HEK293 (cell line): Measurements from ENCODE around the gene CDH10.

Source experiments
- CTCF ChIA-PET: fragments of 350-600 bp; formaldehyde crosslinking; extraction: SDS; loops from one replicate; lab custom pipeline; 2021; ENCODE audit warnings: antibody characterized with exemption; lab: Yijun Ruan, JAX
- POLR2A ChIA-PET: fragments of 300-600 bp; formaldehyde crosslinking; extraction: SDS; loops from one replicate; lab custom pipeline; 2020; ENCODE audit warnings: antibody characterized with exemption, inconsistent platforms; lab: Yijun Ruan, JAX
- H3K27ac ChIP-seq: fragments of 200-500 bp; sonication (Bioruptor generic); 2 replicates; pipeline ENCODE4 v1.5.1; 2014; ENCODE audit warnings: low read depth, low read length, control low read depth, inconsistent platforms; ENCODE audit errors: extremely low read depth
- H3K36me3 ChIP-seq, 2 experiments: fragments of 200-500 bp in 1 of 2; sonication (Bioruptor generic) in 1 of 2; 1 replicate in 1 of 2; 2 replicates in 1 of 2; pipeline ENCODE4 v1.5.1; 2014 to 2017; ENCODE audit warnings: inconsistent platforms in 2 of 2, low read length in 2 of 2; ENCODE audit not compliant: control insufficient read depth in 2 of 2, insufficient read depth in 1 of 2
- H3K4me1 ChIP-seq: fragments of 200-500 bp; sonication (Bioruptor generic); 2 replicates; pipeline ENCODE4 v1.5.1; 2014; ENCODE audit warnings: mild to moderate bottlenecking, low read length, inconsistent platforms; ENCODE audit not compliant: control insufficient read depth, insufficient read depth
- H3K4me3 ChIP-seq: 2 replicates; pipeline ENCODE4 v1.5.1; 2011; ENCODE audit warnings: low read depth, mild to moderate bottlenecking, control low read depth, low read length, moderate library complexity
- H3K9me3 ChIP-seq: fragments of 200-500 bp; sonication (Bioruptor generic); 2 replicates; pipeline ENCODE4 v1.5.1; 2014; ENCODE audit warnings: low read depth, low read length, inconsistent platforms; ENCODE audit not compliant: control insufficient read depth, insufficient read depth
- GFI1B ChIP-seq: fragments of 450-650 bp; formaldehyde crosslinking; IDR thresholded peaks from 2 replicates; pipeline ENCODE4 v1.5.1; 2016; ENCODE audit warnings: missing biosample characterization, missing genetic modification characterization
- HOXC10 ChIP-seq: sonication (generic); formaldehyde crosslinking; IDR thresholded peaks from 2 replicates; pipeline ENCODE4 v1.8.1; 2023; ENCODE audit warnings: mild to moderate bottlenecking, missing genetic modification reagents
- MEIS1 ChIP-seq: sonication (generic); formaldehyde crosslinking; IDR thresholded peaks from 2 replicates; pipeline ENCODE4 v1.8.1; 2022; ENCODE audit warnings: missing genetic modification reagents, mild to moderate bottlenecking, borderline replicate concordance
- OSR2 ChIP-seq: fragments of 450-650 bp; formaldehyde crosslinking; IDR thresholded peaks from 2 replicates; pipeline ENCODE4 v1.5.1; 2016; ENCODE audit warnings: missing biosample characterization, missing genetic modification characterization
- SP7 ChIP-seq: fragments of 450-650 bp; formaldehyde crosslinking; IDR thresholded peaks from 2 replicates; pipeline ENCODE4 v1.5.1; 2016; ENCODE audit warnings: missing biosample characterization, missing genetic modification characterization
- ZIC2 ChIP-seq: fragments of 450-650 bp; formaldehyde crosslinking; IDR thresholded peaks from 2 replicates; pipeline ENCODE4 v1.5.1; 2016; ENCODE audit warnings: missing biosample characterization, missing genetic modification characterization
- ZNF174 ChIP-seq: fragments of 450-650 bp; formaldehyde crosslinking; IDR thresholded peaks from 2 replicates; pipeline ENCODE4 v1.5.0; 2017; ENCODE audit warnings: missing biosample characterization, mild to moderate bottlenecking, missing genetic modification characterization
- ZNF221 ChIP-seq: fragments of 450-650 bp; formaldehyde crosslinking; IDR thresholded peaks from 2 replicates; pipeline ENCODE4 v1.5.1; 2017; ENCODE audit warnings: missing biosample characterization, missing genetic modification characterization, borderline replicate concordance
- ZNF274 ChIP-seq, 2 experiments: fragments of 200-500 bp in 1 of 2; fragments of 450-650 bp in 1 of 2; sonication (Bioruptor generic) in 1 of 2; formaldehyde crosslinking in 1 of 2; IDR thresholded peaks; 2 replicates each; pipeline versions ENCODE4 v1.5.1 to v1.6.1; 2014 to 2016; ENCODE audit warnings: borderline replicate concordance in 1 of 2, inconsistent platforms in 1 of 2, low read length in 1 of 2, missing biosample characterization in 1 of 2, missing genetic modification characterization in 1 of 2
- ZNF311 ChIP-seq: fragments of 450-650 bp; formaldehyde crosslinking; IDR thresholded peaks from 2 replicates; pipeline ENCODE4 v1.5.1; 2017; ENCODE audit warnings: missing biosample characterization, missing genetic modification characterization, borderline replicate concordance
- ZNF350 ChIP-seq: fragments of 450-650 bp; formaldehyde crosslinking; IDR thresholded peaks from 2 replicates; pipeline ENCODE4 v1.5.0; 2017; ENCODE audit warnings: missing biosample characterization, mild to moderate bottlenecking, missing genetic modification characterization
- ZNF37A ChIP-seq: fragments of 450-650 bp; IDR thresholded peaks from 2 replicates; pipeline ENCODE4 v1.5.1; 2018; ENCODE audit warnings: missing biosample characterization, missing genetic modification characterization
- ZNF501 ChIP-seq: fragments of 450-650 bp; formaldehyde crosslinking; IDR thresholded peaks from 2 replicates; pipeline ENCODE4 v1.5.1; 2016; ENCODE audit warnings: missing biosample characterization, missing genetic modification characterization
- ZNF544 ChIP-seq: fragments of 450-650 bp; formaldehyde crosslinking; IDR thresholded peaks from 2 replicates; pipeline ENCODE4 v1.5.0; 2017; ENCODE audit warnings: missing biosample characterization, missing genetic modification characterization
- ZNF596 ChIP-seq: fragments of 450-650 bp; IDR thresholded peaks from 2 replicates; pipeline ENCODE4 v1.5.0; 2018; ENCODE audit warnings: missing biosample characterization, mild to moderate bottlenecking, missing genetic modification characterization, moderate library complexity
- ZNF629 ChIP-seq: fragments of 450-650 bp; formaldehyde crosslinking; IDR thresholded peaks from 2 replicates; pipeline ENCODE4 v1.5.1; 2017; ENCODE audit warnings: missing biosample characterization, missing genetic modification characterization
- ZNF768 ChIP-seq: fragments of 450-650 bp; formaldehyde crosslinking; IDR thresholded peaks from 2 replicates; pipeline ENCODE4 v1.5.1; 2018; ENCODE audit warnings: missing biosample characterization, mild to moderate bottlenecking, missing genetic modification characterization
- ZNF830 ChIP-seq: fragments of 450-650 bp; IDR thresholded peaks from 2 replicates; pipeline ENCODE4 v1.5.0; 2018; ENCODE audit warnings: missing biosample characterization, missing genetic modification characterization, low read depth, mild to moderate bottlenecking, moderate library complexity
- ZSCAN23 ChIP-seq: fragments of 450-650 bp; formaldehyde crosslinking; IDR thresholded peaks from 2 replicates; pipeline ENCODE4 v1.5.1; 2016; ENCODE audit warnings: missing biosample characterization, missing genetic modification characterization
- ZSCAN30 ChIP-seq: fragments of 450-650 bp; IDR thresholded peaks from 2 replicates; pipeline ENCODE4 v1.5.1; 2018; ENCODE audit warnings: missing biosample characterization, mild to moderate bottlenecking, missing genetic modification characterization, moderate library complexity
- TF ChIP-seq, protein P1 (sequence below): fragments of 450-650 bp; formaldehyde crosslinking; IDR thresholded peaks from 2 replicates; pipeline ENCODE4 v1.5.1; 2016; ENCODE audit warnings: missing biosample characterization, missing genetic modification characterization
- TF ChIP-seq, protein P2 (sequence below): fragments of 450-650 bp; formaldehyde crosslinking; IDR thresholded peaks from 2 replicates; pipeline ENCODE4 v1.5.1; 2016; ENCODE audit warnings: missing biosample characterization, missing genetic modification characterization
- TF ChIP-seq, protein P3 (sequence below): fragments of 450-650 bp; formaldehyde crosslinking; IDR thresholded peaks from 2 replicates; pipeline ENCODE4 v1.5.1; 2016; ENCODE audit warnings: missing biosample characterization, missing genetic modification characterization
- TF ChIP-seq, protein P4 (sequence below): sonication (generic); formaldehyde crosslinking; IDR thresholded peaks from 2 replicates; pipeline ENCODE4 v1.8.1; 2022; ENCODE audit warnings: mild to moderate bottlenecking, moderate library complexity, missing genetic modification reagents
- TF ChIP-seq, protein P5 (sequence below): fragments of 450-650 bp; formaldehyde crosslinking; IDR thresholded peaks from 2 replicates; pipeline ENCODE4 v1.5.1; 2017; ENCODE audit warnings: missing biosample characterization, mild to moderate bottlenecking, missing genetic modification characterization, moderate library complexity

The CDH10 gene

DNA sequence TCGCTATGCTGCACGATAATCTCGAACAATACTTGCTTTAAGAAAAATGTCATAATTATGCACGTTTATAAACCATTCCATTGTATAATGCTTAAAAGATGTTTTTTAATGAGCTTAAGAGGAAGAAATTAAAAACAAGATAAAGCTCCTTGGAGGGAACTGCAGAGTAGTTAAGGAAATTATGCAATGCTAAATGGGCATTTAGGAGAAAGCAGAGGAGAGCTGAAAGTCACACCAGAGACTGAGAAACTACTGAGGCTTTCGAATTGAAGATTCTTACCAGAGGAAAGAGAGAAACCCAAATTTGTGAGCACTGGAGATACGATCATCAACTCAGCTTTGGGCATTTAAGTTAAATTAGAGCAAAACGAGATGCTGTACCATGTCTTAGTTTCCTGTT is 119.4 kb downstream of the CDH10 start (continued):
- TF ChIP-seq, protein P1, sequence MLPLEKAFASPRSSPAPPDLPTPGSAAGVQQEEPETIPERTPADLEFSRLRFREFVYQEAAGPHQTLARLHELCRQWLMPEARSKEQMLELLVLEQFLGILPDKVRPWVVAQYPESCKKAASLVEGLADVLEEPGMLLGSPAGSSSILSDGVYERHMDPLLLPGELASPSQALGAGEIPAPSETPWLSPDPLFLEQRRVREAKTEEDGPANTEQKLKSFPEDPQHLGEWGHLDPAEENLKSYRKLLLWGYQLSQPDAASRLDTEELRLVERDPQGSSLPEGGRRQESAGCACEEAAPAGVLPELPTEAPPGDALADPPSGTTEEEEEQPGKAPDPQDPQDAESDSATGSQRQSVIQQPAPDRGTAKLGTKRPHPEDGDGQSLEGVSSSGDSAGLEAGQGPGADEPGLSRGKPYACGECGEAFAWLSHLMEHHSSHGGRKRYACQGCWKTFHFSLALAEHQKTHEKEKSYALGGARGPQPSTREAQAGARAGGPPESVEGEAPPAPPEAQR (tag by site-specific recombination), result no peak
- TF ChIP-seq ZNF501 (tag by site-specific recombination), result no peak

DNA sequence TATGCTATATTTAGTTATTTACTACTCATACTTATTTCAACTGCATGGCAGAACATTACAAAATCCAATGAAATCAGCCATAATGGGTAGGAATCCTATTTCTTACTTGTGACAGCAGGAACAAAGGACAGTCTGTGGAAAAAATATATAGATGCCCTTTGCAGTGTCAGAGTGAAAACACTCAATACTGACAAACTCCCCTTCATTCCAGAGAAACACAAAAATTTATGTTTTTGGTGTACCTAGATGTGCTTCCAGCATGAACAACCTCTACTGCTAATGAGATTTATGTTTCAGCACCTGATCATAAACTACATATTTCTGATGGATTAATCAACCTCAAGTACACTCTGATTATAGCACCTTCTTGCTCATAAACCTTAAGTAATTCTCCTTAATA is 132.4 kb downstream of the CDH10 start:
- Histone ChIP-seq H3K27ac (no peak overlapping the region), H3K36me3 (no peaks in the 10 kb centered on the region), H3K4me3 (no peak overlapping the region), H3K4me1 (no peaks in the 10 kb centered on the region), H3K9me3 (no peaks in the 10 kb centered on the region)
- TF ChIP-seq ZSCAN23 (tag by site-specific recombination), result no peak
- no peak for TF ChIP-seq ZNF174 (tag by site-specific recombination)
- TF ChIP-seq MEIS1 (CRISPR knock-in tag), result no peak
- no peak for TF ChIP-seq ZSCAN30
- no peak for TF ChIP-seq ZNF629 (tag by site-specific recombination)
- TF ChIP-seq OSR2 (tag by site-specific recombination), result no peak
- no peak for TF ChIP-seq ZNF768
- ChIA-PET CTCF (no interaction called here), POLR2A (no interaction called here)

DNA sequence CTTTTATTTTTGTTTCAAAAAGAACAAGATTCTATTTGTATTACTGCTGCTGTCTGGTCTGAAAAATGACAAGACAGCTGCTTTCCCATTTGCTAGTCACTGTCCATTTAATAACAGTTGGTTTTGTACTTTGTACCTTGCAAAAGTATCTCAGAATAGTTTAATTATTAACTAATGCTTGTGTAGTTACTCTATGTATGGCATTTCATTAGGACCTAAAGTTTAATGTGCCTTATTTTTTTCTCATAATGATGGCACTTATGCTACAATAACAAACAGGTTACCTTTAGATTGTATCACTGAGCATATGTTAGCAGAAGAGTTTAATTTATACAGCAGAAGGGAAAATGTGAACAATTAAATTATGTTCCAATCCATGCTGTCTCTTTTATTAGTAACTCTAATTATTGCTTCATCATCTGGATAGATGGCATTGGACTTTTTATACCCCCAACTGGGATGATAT is 134.2 kb downstream of the CDH10 start:
- no peaks in the 10 kb centered on the region for H3K9me3 ChIP-seq
- H3K4me3 ChIP-seq, result no peak overlapping the region
- no peak overlapping the region for H3K27ac ChIP-seq
- no peaks in the 10 kb centered on the region for H3K36me3 ChIP-seq
- ChIA-PET POLR2A (no interaction called here), CTCF (interaction anchor here (0.6 kb wide), 1 partner anchor 923 kb away, joined by 5 read pairs; no protein-coding TSS in a partner anchor)
- no peaks in the 10 kb centered on the region for H3K4me1 ChIP-seq
- TF ChIP-seq GFI1B (tag by site-specific recombination), result no peak
- TF ChIP-seq ZNF221 (tag by site-specific recombination), result no peak
- TF ChIP-seq SP7, result no peak
- no peak for TF ChIP-seq OSR2 (tag by site-specific recombination)
- TF ChIP-seq, protein P2, sequence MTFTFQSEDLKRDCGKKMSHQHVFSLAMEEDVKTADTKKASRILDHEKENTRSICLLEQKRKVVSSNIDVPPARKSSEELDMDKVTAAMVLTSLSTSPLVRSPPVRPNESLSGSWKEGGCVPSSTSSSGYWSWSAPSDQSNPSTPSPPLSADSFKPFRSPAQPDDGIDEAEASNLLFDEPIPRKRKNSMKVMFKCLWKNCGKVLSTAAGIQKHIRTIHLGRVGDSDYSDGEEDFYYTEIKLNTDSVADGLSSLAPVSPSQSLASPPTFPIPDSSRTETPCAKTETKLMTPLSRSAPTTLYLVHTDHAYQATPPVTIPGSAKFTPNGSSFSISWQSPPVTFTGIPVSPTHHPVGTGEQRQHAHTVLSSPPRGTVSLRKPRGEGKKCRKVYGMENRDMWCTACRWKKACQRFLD (tag by site-specific recombination), result no peak
- no peak for TF ChIP-seq ZNF311 (tag by site-specific recombination)
- no peak for TF ChIP-seq ZNF544 (tag by site-specific recombination)
- TF ChIP-seq, protein P3, sequence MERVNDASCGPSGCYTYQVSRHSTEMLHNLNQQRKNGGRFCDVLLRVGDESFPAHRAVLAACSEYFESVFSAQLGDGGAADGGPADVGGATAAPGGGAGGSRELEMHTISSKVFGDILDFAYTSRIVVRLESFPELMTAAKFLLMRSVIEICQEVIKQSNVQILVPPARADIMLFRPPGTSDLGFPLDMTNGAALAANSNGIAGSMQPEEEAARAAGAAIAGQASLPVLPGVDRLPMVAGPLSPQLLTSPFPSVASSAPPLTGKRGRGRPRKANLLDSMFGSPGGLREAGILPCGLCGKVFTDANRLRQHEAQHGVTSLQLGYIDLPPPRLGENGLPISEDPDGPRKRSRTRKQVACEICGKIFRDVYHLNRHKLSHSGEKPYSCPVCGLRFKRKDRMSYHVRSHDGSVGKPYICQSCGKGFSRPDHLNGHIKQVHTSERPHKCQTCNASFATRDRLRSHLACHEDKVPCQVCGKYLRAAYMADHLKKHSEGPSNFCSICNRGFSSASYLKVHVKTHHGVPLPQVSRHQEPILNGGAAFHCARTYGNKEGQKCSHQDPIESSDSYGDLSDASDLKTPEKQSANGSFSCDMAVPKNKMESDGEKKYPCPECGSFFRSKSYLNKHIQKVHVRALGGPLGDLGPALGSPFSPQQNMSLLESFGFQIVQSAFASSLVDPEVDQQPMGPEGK (tag by site-specific recombination), result no peak
- no peak for TF ChIP-seq ZNF350 (tag by site-specific recombination)
- no peak for TF ChIP-seq HOXC10 (CRISPR knock-in tag)
- TF ChIP-seq ZNF830, result no peak
- TF ChIP-seq, protein P4, sequence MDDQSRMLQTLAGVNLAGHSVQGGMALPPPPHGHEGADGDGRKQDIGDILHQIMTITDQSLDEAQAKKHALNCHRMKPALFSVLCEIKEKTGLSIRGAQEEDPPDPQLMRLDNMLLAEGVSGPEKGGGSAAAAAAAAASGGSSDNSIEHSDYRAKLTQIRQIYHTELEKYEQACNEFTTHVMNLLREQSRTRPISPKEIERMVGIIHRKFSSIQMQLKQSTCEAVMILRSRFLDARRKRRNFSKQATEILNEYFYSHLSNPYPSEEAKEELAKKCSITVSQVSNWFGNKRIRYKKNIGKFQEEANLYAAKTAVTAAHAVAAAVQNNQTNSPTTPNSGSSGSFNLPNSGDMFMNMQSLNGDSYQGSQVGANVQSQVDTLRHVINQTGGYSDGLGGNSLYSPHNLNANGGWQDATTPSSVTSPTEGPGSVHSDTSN, result no peak
- no peak for TF ChIP-seq ZNF37A (tag by site-specific recombination)
- TF ChIP-seq ZNF596 (tag by site-specific recombination), result no peak
- TF ChIP-seq ZIC2 (tag by site-specific recombination), result no peak
- TF ChIP-seq, protein P5, sequence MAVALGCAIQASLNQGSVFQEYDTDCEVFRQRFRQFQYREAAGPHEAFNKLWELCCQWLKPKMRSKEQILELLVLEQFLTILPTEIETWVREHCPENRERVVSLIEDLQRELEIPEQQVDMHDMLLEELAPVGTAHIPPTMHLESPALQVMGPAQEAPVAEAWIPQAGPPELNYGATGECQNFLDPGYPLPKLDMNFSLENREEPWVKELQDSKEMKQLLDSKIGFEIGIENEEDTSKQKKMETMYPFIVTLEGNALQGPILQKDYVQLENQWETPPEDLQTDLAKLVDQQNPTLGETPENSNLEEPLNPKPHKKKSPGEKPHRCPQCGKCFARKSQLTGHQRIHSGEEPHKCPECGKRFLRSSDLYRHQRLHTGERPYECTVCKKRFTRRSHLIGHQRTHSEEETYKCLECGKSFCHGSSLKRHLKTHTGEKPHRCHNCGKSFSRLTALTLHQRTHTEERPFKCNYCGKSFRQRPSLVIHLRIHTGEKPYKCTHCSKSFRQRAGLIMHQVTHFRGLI (tag by site-specific recombination), result no peak
- TF ChIP-seq ZNF274 (IDR thresholded peaks at IDR 0.05; ENCODE audit: low read length), result no peak
- TF ChIP-seq ZNF274 (tag by site-specific recombination; IDR thresholded peaks at IDR 0.05; ENCODE audit: borderline replicate concordance), result no peak
